ENCODE data around the gene S100A14.
"Not testable (repeated sequence)": the region's sequence is repeated elsewhere in the genome, so short reads cannot be mapped to it uniquely, and the experiment has no call there.

The S100A14 gene

DNA sequence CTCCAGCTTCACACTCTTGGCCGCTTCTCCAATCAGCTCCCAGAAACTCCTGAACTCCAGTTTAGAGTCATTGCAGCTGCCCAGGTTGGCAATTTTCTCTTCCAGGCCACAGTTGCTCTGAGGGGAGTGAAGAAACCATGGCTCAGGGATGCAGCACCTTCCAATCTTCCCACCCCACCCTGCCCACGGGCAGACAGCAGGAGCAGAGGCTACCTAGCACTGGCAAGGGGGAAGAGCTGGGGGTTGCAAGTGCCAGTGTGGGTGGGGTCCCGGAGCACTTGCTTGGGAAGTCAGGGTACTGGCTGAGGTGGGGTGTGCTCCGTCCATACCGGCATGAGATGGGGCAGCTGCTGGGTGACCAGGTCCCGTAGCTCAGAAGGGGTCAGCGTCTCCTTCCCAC is 1.2 kb downstream of the S100A14 start:
- DNase-seq = no peak

DNA sequence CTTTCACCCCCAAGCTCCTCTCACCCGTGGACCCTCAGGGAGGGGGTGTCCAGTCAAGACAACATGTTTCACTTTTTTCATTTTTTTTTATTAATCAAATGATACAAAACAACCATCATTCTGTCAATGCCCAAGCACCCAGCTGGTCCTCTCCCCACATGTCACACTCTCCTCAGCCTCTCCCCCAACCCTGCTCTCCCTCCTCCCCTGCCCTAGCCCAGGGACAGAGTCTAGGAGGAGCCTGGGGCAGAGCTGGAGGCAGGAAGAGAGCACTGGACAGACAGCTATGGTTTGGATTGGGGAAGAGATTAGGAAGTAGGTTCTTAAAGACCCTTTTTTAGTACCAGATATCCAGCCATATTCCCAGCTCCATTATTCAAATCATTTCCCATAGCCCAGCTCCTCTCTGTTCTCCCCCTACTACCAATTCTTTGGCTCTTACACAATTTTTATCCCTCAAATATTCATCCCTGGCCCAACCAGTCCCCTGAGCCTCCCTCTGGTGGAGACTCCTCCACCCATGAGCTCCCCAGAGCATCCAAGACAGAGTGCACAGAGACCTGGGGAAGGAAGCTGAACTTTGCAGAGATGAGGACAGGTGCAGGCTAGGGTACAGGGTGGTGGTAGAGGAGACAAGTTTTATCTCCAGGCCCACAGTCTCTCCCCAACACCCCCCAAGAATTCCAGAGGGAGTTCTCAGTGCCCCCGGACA is 1.8 kb downstream of the S100A14 start:
- DNase-seq = no peak

DNA sequence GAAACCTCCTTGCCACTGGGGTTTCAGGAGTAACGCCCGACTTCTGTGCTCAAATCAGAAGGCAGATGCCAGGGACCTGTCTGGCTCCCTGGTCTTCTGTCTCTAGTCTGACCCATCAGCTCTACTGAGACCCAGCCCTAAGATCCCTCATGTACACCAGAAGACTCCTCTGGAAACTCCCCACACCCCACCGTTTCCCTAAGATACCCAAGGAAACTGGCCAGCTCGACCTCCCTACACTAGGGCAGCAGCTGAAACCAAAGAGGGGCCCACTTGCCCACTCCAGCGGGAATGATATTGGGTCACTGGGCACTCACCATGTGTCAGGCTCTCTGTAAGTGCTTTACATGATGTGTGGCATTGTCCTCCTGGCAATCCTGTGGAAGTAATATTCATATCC is 2.7 kb downstream of the S100A14 start:
- DNase-seq = no peak

DNA sequence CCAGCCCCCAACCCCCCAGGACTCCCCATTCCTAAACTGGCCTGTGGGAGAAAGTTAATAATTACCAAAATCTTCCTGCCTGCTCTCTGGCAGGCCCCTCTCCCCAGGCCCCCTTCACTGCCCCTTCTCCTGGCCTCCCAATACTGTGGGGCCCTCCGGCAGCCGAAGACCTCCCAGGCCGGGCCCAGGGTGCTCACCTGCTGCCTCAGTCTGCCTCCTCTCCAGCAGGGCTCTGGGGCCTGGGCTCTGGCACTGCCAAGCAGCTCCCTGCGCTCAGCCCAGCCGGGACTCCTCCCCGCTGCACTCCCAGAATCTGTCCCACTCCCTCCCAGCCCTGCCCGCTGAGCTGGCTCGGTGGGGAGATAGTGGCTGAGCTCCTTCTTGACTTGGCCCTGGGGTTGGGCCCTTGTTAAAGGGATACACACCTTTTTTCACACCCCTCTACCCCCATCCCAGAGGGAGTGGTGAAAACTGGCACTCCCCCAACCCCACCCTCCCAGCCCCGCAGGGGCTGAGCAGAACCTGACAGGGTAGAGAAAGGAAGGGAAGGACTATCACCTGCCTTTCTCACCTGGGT is 3.3 kb downstream of the S100A14 start, which contains the start of gene S100A16:
S100A16 (minus strand) TSS at position 383 of the 577 bp plus-strand sequence. CDS start 4,986 bp downstream, outside the sequence.
- DNase-seq = peak in 7 of 14 donors; percentile 17 to 70 (median 32)

DNA sequence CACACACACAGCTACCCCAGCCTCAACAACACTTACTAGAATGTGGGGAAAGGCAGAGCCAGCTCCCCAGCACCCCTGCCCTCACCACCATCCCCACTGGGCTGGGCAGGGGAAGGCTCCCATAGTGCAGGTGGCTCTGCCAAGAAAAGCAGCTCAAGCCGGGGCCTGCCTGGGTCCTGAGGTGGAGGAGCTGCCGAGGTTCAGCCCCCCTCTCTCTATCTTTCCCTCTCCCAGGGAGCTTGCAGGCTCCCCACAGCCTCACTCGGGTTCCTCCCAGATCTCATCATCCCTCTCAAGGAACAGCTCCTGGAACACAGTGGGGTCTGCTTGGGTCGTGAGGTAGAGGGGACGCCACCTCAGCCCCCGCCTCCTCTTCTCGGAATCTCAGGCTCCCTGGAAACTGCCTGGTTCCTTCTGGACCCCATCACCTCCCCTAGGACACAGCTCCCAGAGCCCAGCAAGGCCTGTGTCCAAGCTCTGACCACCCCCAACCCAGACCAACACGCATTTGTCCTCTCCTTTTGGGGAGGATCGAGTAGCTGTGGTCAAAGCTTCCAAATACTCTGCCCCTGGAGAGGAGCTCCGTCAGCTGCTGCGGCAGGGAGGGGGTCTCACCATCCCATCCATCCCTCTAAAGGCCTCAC is 3.9 kb downstream of the S100A14 start:
- DNase-seq = peak in 3 of 14 donors; percentile 13 to 25 (median 23)

DNA sequence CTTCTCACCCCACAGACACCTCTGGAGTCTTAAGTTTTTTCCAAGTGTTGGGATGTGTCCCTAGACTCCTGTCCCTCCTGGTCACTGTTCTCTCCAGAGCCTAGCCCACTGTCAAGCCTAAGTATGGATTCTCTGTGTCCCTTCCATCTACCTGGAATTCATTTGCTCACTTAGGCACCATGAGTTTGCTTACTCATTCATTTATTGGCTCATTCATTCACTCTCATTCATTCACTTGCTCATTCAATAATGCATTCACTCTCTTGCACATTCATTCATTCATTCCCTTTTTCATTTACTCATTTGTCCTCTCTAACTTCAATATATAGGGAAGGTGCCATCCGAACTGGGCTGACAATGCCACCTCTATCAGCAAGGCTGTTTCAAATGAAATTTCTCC is 4.8 kb downstream of the S100A14 start:
- DNase-seq = no peak

DNA sequence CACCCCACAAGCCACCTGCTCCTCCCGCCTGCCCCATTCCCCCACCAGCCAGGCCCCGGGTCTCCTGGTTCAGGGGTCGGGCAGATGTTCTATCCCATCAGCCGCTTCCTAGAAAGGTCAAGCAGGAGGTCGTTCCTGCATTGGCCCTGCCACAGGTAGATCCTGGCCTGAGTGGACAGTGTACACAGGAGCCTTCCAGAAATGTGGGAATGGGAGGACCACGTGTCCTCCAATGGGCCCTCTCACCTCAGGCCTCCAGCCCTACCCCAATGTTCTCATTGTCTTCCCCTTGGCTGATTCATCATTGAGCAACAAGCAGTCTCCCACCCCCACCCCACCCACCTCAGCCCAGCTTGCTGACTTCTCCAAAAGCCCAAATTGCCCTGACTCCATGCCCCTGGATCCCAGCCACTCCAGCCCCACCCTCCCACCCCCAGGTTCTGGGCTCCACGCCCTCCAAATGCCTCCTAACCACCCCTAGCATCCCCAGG is 5.3 kb downstream of the S100A14 start:
- peak in 1 of 14 donors; percentile 57 for DNase-seq

DNA sequence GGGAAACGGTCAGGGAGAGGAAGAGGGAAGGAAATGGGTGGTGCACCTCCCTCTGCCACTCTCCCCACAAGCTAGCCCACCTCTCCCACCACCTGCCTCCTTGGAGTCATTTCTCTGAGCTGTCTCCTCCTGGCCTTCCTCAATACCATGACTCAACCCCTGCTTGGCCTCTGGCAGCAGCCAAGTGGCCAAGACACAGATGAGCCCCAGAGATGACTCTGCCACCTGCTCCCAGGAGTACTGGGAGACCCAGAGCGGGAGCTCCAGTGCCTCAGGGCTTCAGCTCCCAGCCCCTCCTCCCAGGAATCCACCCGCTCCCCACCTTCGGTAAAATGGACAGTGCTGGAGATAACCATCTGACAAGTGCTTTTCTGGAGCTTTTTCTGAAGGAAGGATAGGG is 5.8 kb downstream of the S100A14 start:
- peak in 1 of 14 donors; percentile 39 for DNase-seq

DNA sequence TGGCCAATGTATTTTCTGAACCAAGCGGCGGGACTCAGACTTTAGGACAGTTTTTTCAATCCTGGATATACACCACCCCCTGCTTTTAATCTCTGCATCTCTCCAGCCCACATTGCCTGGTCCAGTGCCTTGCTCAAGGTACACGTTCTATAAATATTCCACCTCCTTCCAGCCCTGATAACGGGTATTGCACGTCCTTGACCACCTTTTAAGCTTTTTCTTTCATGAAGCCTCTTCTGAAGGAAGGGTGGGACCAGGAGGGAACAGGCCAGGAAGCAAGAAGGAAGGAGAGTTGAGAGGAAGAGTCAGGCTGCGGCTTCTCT is 6.6 kb downstream of the S100A14 start:
- no peak for DNase-seq

DNA sequence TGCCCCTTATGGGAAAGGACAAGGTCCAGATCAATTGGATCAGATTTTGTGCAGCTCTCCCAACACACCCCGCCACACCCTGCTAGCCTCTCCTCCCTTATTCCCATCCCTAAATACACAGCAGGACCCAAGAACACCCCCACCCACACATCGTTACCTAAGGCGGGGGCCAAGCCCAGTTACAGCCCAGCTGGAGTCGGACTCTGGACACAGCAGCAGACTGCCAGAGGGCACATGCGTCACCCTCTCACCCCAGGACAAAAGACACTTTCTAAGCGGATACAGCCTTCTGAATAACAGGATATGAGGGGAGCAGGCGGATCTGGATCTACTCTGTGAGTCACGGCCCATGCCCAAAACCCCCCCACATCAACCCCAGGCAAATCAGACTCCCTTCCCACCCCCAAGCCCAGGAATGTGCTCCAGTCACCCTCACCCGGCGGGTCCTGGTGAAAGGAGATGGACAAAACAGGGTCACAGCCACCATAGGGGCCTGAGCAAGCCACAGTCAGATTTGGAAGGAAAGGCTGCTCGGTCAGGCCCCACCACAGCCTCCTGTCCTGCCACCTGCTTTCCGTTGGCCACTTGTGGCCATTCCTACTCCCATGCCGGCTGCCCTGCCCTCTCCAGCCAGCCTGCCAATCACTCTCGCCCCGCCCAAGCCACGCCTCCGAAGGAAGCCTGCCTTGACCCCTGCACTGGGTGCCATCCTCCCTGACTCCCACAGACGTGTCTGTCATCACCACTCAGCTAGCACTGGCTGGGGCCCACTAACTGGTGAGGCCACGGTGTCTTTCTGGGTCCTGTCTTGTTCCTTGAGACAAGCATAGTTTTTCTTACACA is 7.2 kb downstream of the S100A14 start:
- DNase-seq = peak in 10 of 14 donors; percentile 28 to 94 (median 56)

DNA sequence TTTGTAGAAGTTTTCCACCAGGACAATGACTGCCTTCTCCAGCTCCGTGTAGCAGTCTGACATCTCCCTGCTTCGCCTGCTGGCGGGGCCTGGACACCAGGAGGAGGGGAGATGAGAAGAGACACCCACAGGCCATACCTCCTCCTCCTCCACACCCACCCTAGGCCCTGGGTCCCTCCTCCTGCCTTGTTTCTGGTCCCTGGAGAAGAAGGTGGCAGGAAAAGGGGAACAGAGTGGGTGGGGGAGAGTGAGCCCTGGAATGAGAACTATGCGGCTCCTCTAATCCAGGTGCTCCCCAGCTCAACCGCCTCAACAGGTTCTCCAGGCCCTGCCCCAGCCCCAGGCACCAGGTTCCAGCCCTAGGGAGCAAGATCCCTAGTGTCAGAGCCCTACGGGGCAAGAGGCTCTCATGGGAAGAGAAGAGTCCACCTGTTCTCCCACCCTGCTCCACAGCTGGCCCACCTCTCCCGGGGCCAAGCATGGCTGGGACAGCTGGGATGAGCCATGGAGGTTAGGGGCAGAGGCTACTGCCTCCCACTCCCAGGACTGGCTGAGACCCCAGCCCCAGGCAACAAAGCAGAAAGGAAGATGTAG is 7.9 kb downstream of the S100A14 start:
- no peak for DNase-seq

DNA sequence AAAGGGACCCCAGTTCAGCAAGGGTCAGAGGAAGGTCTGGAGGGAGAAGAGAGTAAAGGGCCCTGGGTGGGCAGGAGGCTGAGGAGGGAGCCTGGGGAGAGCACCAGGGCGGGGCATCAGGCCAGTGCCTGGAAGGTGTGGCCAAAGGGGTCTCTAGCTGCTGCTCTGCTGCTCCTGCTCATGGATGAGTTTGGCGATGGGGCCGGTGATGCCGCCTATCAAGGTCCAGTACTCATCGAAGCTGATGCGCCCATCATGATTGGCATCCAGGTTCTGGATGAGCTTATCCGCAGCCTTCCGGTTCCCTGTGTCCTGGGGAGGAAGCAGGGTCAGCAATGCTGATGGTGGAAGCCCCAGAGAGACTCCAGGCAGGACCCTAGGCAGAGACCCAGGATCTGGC is 8.7 kb downstream of the S100A14 start:
- DNase-seq = no peak

DNA sequence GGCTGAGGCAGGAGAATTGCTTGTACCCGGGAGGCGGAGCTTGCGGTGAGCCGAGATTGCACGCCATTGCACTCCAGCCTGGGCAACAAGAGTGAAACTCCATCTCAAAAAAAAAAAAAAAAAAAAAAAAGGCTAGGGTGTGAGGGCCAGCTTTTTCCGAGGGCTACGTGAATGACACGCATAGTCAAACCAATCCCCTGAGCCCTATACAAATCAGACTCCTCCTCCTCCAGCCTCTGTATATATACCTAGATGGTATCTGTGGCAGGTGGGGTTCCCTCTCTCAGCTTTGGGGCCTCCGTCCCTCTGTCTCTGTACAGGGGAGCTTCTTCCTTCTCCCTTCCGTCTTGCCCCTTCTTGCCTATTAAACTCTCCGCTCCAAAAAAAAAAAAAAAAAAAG is 9.9 kb downstream of the S100A14 start:
- no peak for DNase-seq

DNA sequence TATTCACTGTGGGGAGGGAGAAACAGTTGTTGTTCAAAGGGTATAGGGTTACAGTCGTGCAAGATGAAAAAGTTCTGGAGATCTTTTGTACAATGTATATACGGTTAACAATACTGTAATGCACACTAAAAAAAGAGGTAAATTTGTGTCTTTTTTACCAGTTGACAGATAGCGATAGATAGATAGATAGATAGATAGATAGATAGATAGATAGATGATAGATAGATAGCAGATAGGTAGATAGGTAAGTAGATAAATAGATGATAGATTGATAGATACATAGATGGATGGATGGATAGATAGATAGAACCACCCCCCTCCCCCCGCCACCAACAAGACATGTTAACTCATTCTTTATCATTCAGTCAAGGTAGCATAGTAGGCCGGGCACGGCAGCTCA is 13.4 kb downstream of the S100A14 start:
- DNase-seq = no peak

DNA sequence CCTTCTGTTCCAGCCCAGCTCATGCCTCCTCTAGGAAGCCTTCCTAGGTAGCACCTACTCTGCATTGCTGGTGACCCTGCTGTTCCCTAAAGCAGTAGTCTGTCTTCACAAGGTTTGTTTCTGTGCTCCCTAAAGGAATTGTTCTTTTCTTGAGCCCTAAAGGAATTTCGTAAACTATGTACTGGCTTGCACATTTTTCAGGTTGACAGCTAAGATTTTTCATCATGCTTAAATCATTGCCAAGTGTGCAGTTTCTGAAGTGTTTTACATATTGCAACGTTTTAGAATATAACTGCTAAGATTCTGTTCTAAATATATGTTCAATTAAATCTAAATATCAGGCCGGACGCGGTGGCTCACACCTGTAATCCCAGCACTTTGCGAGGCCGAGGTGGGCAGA is 16.3 kb downstream of the S100A14 start:
- DNase-seq = no peak

DNA sequence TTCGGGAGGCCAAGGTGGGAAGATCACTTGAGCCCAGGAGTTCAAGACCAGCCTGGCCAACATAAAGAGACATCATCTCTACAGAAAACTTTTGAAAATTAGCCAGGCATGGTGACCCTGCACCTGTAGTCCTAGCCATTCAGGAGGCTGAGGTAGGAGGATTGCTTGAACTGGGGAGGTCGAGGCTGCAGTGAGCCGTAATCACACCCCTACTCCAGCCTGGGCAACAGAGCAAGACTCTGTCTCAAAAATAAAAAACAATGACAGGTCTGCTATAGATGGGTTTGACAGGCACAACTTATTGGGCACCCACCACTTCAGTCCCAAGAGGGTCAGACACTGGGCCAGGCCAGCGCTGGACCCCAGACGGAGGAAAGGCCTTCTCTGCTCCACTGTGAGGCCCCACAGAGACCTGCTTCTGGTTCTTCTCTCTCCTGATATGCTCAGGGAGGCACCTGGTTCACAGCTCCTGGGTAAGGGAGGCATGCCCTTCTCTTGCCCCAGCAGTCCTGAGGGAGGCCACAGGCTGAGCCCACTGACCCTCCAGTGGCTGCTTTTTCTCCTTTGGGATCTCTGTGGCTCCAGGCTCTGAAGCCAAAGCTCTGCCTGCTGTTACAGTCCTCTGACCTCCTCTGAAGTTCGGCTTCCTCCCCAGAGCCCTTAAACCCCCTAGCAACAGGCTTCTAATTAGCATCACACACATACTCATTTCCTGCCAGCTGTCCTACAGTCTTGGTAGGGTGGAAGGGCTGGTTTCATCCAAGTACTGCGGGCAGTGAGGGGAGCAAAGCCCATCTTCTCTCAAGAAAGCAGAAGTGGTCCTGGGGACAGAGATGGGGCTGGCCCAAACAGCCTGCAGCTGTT is 17.6 kb downstream of the S100A14 start:
- no peak for DNase-seq

DNA sequence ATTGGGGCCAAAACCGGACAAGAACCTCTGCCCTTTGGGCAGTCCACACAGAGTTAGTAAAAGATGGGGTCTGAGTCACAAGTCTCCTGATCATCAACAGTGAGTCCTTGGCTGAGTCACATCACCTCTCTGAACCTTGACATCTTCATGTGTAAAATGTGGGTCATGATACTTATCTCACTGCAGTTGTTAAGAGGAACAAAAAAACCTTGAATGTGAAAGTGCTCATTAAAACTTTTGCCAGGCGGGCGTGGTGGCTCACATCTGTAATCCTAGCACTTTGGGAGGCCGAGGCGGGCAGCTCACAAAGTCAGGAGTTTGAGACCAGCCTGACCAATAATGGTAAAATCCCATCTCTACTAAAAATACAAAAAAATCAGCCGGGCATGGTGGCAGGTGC is 18.9 kb downstream of the S100A14 start:
- DNase-seq = no peak

DNA sequence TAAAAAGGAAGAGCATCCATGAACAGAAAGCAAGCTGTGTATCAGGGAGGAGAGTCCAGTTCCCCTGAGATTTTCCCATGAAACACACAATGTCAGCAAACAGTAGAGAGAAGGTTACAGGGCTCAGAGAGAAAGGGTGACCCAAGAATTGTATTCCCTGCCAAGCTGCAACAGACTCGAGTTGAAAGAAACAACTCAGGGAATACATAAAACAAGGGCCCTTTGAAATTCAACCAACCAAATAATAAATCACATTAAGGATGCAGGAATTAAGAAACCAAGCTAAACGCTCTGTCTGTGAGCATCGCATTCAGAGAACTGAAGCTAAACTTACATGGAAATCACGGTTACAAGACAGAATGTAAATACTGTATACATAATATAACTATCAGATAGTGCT is 23.4 kb downstream of the S100A14 start:
- no peak for DNase-seq

DNA sequence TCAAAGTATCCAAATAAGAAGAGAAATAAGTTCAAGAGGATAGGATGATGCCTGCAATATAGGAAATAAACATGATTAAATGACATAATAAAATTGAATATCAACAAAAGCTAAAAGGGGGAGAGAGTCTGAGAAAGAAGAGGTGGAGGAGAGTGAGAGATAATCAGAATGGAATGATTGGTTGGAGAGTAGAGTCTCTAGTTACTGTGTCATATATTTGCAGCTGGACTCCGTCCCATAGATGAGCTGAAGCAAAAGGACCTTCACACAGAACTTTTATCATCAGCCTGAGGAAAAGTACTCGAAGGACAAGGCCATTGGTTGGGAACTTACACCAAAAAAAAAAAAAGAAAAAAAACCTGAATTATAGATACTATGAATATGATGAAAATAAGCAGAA is 27.6 kb downstream of the S100A14 start:
- no peak for DNase-seq

DNA sequence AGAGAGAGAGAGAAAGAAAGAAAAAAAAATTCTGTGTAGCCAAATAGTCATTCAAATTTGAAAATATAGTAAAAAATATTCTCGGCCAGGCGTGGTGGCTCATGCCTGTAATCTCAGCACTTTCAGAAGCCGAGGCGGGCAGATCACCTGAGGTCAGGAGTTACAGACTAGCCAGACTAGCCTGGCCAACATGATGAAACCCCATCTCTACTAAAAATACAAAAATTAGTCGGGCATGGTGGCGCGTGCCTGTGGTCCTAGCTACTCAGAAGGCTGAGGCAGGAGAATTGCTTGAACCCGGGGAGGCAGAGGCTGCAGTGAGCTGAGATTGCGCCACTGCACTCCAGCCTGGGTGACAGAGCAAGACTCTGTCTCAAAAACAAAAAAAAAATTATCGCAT is 28.1 kb downstream of the S100A14 start:
- not testable (repeated sequence) for DNase-seq

DNA sequence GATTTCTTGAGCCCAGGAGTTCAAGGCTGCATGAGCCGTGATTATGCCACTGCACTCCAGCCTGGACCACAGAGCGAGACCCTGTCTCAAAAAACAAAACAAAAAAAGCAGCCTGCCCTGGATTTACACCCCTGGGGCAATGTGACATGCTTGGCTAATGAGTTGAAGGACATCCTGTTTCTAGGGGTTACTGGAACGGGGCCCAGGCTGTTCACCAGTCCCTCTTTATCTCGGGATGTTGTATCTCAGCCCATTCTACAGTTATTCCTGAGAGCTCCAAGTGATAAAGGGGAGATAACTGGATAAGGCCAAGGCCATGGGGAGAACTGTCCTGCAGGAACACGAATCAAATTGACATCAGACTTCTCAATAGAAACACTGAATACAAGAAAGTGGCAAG is 28.8 kb downstream of the S100A14 start:
- no peak for DNase-seq

DNA sequence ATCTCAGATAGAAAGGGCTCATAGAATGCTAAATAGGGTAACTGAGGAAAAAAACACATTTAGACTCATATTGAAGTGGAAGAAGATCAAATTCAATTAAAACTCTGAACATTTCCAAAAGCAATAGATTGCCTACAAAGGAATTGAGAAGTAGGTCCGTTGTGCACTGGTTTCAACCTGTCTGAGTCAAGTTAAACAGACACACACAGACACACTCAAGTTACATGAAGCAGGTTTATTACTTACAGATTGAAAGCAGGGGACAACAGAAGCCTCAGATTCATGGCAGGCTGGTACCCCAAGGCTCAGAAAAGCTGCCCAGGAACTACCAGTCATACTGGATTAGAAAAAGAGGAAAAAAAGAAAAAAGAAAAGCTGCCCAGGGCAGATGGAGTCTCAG is 29.8 kb downstream of the S100A14 start:
- DNase-seq = no peak

Data from C1 segment of cervical spinal cord (tissue), 14 donors.